ENCODE results near the gene CEMP1. TPM values are rescaled to one million over a fixed set of nuclear protein-coding genes. Genes with fewer than 3 reads are reported as not detected.

Gene CEMP1
- total RNA-seq, 2 donors from 2014 or later: 0.50 TPM; not detected in 1

DNA sequence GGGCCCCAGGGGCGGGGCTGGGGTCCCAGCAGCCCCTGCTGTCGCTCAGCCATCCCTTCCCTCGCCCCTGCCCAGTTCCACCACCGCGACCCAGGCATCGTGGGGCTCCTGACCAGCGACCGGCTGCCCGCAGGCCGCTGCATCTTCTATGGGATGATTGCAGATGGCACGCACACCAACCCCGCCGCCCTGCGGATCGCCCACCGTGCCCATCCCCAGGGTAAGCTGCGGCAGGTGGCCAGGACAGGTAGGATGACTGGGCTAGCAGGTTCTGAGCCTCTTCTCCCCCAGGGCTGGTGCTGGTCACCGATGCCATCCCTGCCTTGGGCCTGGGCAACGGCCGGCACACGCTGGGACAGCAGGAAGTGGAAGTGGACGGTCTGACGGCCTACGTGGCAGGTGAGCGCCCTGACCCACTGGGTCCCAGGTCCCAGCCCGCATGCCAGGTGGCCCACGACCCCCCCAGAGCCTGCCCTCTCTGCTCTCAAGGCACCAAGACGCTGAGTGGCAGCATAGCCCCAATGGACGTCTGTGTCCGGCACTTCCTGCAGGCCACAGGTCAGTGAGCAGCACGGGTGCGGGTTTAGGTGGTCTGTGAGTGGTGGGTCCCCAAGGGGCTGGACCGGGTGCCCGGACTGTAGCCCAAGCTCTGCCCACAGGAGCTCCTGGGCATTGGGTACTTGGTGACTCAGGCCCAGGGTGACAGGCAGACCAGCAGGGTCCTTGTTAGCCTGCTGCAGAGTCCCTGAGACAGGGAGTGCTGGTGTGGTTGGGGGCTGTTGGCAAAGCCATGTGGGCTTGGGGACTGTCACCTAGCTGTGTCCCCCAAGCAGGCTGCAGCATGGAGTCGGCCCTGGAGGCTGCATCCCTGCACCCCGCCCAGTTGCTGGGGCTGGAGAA is 2.8 kb downstream of the CEMP1 start:
- Mint-ChIP-seq H3K9me3 (no peaks in the 10 kb centered on the region), H3K27ac (no peak overlapping the region), H3K36me3 (peaks cover 0 to 8% of the 10 kb centered on the region in 2 donors)
- no peak for DNase-seq (ENCODE audit: low spot score in 2 of 2)
- ATAC-seq: no peak

DNA sequence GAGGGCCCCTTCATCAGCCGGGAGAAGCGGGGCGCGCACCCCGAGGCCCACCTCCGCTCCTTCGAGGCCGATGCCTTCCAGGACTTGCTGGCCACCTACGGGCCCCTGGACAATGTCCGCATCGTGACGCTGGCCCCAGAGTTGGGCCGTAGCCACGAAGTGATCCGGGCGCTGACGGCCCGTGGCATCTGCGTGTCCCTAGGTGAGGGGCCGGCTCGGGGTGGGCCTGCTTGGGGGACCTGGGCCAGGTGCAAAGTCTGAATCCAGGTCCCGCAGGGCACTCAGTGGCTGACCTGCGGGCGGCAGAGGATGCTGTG is 3.5 kb downstream of the CEMP1 start:
- no peak for DNase-seq (ENCODE audit: low spot score in 2 of 2)
- H3K9me3 Mint-ChIP-seq: no peaks in the 10 kb centered on the region
- H3K27ac Mint-ChIP-seq: no peak overlapping the region
- ATAC-seq: no peak
- H3K36me3 Mint-ChIP-seq: peaks cover 0 to 8% of the 10 kb centered on the region in 2 donors

DNA sequence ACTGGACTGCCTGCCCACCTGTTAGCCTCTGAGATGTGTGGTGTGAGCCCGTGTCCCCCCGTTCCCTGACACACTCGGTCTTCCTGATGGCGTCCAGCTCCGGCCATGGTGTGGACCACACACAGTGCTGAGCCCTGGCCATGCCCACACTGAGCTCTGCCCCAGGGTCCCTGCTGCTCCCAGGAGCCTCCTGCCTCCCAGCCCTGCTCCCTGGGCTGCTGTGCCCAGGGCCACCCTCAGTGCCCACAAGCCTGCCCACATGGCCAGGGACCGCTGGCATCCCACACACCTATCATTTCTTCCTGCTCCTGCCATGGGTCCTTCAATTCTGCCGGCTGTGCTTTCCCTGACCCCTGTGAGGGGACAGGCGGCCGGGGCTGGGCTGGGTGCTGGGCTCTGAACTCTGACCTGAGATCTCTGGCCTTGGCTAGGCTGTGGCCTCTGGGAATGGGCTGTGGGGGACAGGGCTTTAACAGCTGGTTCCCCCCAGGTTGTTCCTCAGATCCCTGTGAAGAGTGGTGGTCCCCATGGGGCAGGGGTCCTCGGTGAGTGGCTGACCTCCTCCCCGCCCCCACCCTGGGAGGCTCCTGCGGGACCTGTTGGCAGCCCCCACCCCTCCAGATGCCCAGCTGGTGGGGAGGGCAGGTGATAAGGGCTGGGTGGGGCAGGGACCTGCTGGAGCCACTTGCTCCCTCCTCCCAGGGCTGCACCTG is 4.0 kb downstream of the CEMP1 start:
- Mint-ChIP-seq H3K36me3 (peaks cover 0 to 8% of the 10 kb centered on the region in 2 donors), H3K27ac (no peak overlapping the region), H3K9me3 (no peaks in the 10 kb centered on the region)
- ATAC-seq (no peak), DNase-seq (ENCODE audit: low spot score in 2 of 2) (no peak)

DNA sequence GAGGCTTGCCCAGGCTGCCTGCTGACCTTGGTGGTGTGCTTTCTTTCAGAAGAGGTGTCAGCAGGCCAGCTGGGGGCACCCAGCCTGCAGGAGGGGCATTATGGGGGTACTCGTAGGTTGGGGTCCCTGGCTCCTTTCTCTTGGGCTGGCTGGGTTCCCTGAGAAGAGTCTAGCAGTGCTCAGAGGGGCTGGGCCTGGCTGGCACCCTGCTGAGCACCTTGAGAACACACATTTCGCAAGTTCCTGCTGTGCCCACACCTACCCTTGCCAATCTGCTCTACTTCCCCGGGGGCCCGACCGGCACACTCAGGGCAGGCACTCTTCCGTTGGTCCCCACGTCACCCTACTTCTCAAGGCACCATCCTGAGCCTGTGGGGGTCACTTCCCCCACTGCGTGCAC is 5.1 kb downstream of the CEMP1 start:
- DNase-seq (ENCODE audit: low spot score in 2 of 2): no peak
- H3K9me3 Mint-ChIP-seq: no peaks in the 10 kb centered on the region
- no peak for ATAC-seq
- peaks cover 3 to 8% of the 10 kb centered on the region in 2 donors for H3K36me3 Mint-ChIP-seq
- no peak overlapping the region for H3K27ac Mint-ChIP-seq

GRCh38 chr16:2524339-2524938 is 6.8 kb downstream of the CEMP1 start:
- H3K36me3 Mint-ChIP-seq: peaks cover 4 to 8% of the 10 kb centered on the region in 2 donors
- ATAC-seq: no peak
- no peaks in the 10 kb centered on the region for H3K9me3 Mint-ChIP-seq
- no peak for DNase-seq (ENCODE audit: low spot score in 2 of 2)
- H3K27ac Mint-ChIP-seq: peak overlapping the region; percentile 50 to 75

DNA sequence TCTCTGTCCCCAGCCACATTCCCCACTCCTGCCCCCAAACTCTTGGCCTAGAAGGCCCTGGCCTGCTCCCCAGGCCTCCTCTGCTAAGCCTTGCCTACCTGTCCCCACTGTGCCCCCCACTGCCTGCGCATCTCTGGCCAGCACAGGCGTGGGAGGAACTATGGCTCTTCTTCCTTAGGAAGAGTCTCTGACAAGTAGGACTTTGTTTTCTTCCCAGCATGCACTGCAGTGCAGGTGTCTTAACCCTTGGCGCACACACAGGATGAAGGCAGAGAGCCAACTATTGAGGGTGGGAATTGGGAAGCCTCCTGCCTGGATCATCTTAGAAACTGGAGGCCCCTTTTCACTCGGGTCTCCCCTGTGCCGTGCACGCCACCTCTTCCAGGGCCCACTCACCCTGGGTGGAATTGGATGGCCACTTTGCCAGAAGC is 7.4 kb downstream of the CEMP1 start:
- no peaks in the 10 kb centered on the region for H3K9me3 Mint-ChIP-seq
- peaks cover 4 to 8% of the 10 kb centered on the region in 2 donors for H3K36me3 Mint-ChIP-seq
- no peak for ATAC-seq
- H3K27ac Mint-ChIP-seq: peak overlapping the region; percentile 7 to 50
- DNase-seq (ENCODE audit: low spot score in 2 of 2): no peak

DNA sequence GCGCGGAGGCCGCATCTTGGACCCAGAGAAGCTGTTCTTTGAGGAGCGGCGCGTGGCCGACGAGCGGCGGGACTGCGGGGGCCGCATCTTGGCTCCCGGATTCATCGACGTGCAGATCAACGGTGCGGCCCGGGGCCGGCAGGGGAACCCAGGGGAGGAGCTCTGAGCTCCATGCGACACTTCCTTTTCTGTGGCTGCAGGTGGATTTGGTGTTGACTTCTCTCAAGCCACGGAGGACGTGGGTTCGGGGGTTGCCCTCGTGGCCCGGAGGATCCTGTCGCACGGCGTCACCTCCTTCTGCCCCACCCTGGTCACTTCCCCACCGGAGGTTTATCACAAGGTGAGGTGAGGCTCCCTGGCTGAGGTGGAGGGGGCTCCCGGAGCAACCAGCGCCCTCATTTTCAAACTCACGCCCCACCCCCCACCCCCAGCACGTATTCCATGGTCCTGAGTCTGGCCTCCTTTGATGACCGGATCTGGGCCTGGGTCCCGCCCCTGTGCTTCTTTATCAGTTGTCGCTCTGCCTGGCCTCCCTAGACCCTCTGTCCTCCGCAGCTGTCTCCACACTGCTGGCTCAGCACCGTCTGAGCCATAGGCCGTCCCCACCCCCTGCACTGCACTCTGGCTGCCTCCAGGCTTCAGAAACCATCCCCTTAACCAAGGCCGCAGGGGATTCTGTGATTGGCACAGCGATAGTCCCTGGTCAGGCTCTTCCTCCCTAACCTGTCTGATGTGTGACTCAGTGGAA is 10.2 kb downstream of the CEMP1 start:
- Mint-ChIP-seq H3K36me3 (peaks cover 4 to 11% of the 10 kb centered on the region in 2 donors), H3K9me3 (no peaks in the 10 kb centered on the region), H3K27ac (peak overlapping the region; percentile 91 to 99)
- ATAC-seq (peak; percentile 46 to 55), DNase-seq (ENCODE audit: low spot score in 2 of 2) (peak in 1 of 2 donors; percentile 53)

GRCh38 chr16:2520097-2520783 is 11.0 kb downstream of the CEMP1 start, which contains the start of gene AMDHD2:
TSS of gene AMDHD2 (plus strand) at chr16:2520371. CDS start at chr16:2520459, 88 bp downstream.
- ATAC-seq: peak; percentile 80 to 81
- Mint-ChIP-seq H3K27ac (peak within 1 kb of the TSS; percentile 91 to 99), H3K36me3 (peaks cover 4 to 18% of the 10 kb centered on the region in 2 donors), H3K9me3 (no peaks in the 10 kb centered on the region)
- peak; percentile 89 to 90 for DNase-seq (ENCODE audit: low spot score in 2 of 2)

DNA sequence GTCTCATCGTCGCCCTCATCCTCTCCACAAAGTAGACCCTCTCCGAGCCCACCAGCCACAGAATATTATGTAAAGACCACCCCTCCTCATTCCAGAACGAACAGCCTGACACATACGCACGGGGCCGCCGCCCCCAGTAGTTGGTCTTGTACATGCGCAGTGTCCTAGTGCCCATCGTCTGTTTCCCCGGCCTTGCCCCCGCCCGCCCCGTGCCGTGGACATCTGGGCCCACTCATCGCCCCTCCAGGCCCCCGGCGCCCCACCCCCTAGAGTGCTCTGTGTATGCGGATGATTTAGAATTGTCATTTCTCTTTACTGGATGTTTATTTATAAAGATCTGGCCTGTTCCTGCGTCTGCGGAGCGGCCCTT is 11.5 kb downstream of the CEMP1 start:
- H3K9me3 Mint-ChIP-seq: no peaks in the 10 kb centered on the region
- DNase-seq (ENCODE audit: low spot score in 2 of 2) (no peak), ATAC-seq (peak; percentile 2 to 5)
- H3K36me3 Mint-ChIP-seq: peaks cover 4 to 20% of the 10 kb centered on the region in 2 donors
- peak overlapping the region; percentile 91 to 98 for H3K27ac Mint-ChIP-seq

GRCh38 chr16:2518823-2519710 is 12.1 kb downstream of the CEMP1 start:
- DNase-seq (ENCODE audit: low spot score in 2 of 2): no peak
- ATAC-seq: no peak
- H3K27ac Mint-ChIP-seq: peak overlapping the region; percentile 91 to 98
- no peaks in the 10 kb centered on the region for H3K9me3 Mint-ChIP-seq
- peaks cover 4 to 17% of the 10 kb centered on the region in 2 donors for H3K36me3 Mint-ChIP-seq

DNA sequence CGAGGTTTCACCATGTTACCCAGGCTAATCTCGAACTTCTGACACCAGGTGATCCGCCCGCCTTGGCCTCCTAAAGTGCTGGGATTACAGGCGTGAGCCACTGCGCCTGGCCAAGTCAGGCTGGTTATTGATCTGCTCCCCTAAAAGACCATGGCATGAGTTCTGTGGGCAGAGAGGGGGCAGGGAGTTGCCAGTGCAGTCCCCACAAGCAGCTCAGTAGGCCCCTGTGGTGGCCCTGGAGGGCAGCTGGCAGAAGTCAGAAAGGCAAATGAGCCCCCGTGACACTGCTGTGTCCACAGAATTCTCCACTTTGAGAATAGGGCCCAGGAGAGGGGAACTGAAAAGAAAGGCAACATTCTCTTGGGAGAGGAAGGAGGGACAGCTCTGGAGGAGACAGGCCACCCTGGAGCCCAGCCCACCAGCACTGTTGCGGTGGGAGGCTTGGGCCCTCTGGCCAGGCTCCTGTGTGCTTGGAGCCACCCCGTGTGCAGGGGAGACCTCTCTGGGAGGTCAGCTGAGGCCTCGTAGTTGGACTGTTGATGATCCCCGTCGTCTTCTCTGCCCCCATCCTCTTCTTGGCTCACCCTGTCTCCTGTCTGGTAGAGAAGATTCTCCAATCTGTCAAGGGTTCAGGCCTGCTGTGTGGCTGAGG is 13.1 kb downstream of the CEMP1 start:
- no peak for DNase-seq (ENCODE audit: low spot score in 2 of 2)
- Mint-ChIP-seq H3K9me3 (no peaks in the 10 kb centered on the region), H3K36me3 (peaks cover 4 to 17% of the 10 kb centered on the region in 2 donors), H3K27ac (peak overlapping the region; percentile 91 to 99)
- no peak for ATAC-seq

- DNase-seq (ENCODE audit: low spot score in 2 of 2) (no peak), ATAC-seq (no peak)
- H3K27ac Mint-ChIP-seq: peak overlapping the region; percentile 91 to 99
- no peaks in the 10 kb centered on the region for H3K9me3 Mint-ChIP-seq
- H3K36me3 Mint-ChIP-seq: peaks cover 4 to 17% of the 10 kb centered on the region in 2 donors
Observed at GRCh38 chr16:2516391-2517240, 14.6 kb downstream of the CEMP1 start.

- Mint-ChIP-seq H3K36me3 (peaks cover 0 to 17% of the 10 kb centered on the region in 2 donors), H3K9me3 (no peaks in the 10 kb centered on the region), H3K27ac (peak overlapping the region; percentile 91 to 99)
- no peak for DNase-seq (ENCODE audit: low spot score in 2 of 2)
- ATAC-seq: no peak
Observed at GRCh38 chr16:2515180-2515851, 15.9 kb downstream of the CEMP1 start.
